Peyer's patch (tissue), 4 donors: ENCODE data around the gene FAF2. TPM values are rescaled to one million over a fixed set of nuclear protein-coding genes. Genes with fewer than 3 reads are reported as not detected.
"Not testable (repeated sequence)": the region's sequence is repeated elsewhere in the genome, so short reads cannot be mapped to it uniquely, and the experiment has no call there.

Experiments
- DNase-seq, 3 donors: peaks; one replicate each; pipeline ENCODE4 v3.0.0-alpha.2; 2017 to 2019
- H3K27ac ChIP-seq, 4 donors: fragments of 200-600 bp; sonication (generic); one replicate each; pipeline ENCODE4 v1.5.1; 2016 to 2019
- H3K27me3 ChIP-seq, 2 donors: fragments of 200-600 bp; sonication (generic); one replicate each; pipeline ENCODE4 v1.5.1; 2019
- H3K36me3 ChIP-seq, 3 donors: fragments of 200-600 bp; sonication (generic); one replicate each; pipeline ENCODE4 v1.5.1; 2016 to 2019
- H3K4me1 ChIP-seq, 4 donors: fragments of 200-600 bp; sonication (generic); one replicate each; pipeline ENCODE4 v1.5.1; 2016 to 2019
- H3K4me3 ChIP-seq, 4 donors: fragments of 200-600 bp; sonication (generic); 1 replicate in 3 of 4; 2 replicates in 1 of 4; pipeline ENCODE4 v1.5.1; 2016 to 2019; ENCODE audit warnings: mild to moderate bottlenecking in 1 of 4
- H3K9me3 ChIP-seq, 4 donors: fragments of 200-600 bp; sonication (generic); one replicate each; pipeline ENCODE4 v1.5.1; 2016 to 2019; ENCODE audit warnings: mild to moderate bottlenecking in 1 of 4
- CTCF ChIP-seq, 6 experiments: fragments of 450-650 bp in 4 of 6; fragments of 200-600 bp in 2 of 6; sonication (generic) in 1 of 6; IDR thresholded peaks; one replicate each; pipeline ENCODE4 v1.5.1; 2017 to 2019; ENCODE audit warnings: antibody characterized with exemption in 6 of 6, mild to moderate bottlenecking in 3 of 6, moderate library complexity in 1 of 6
- POLR2A ChIP-seq, 2 donors: fragments of 450-650 bp; IDR thresholded peaks; one replicate each; pipeline ENCODE4 v1.5.1; 2017; ENCODE audit warnings: antibody characterized with exemption in 2 of 2, mild to moderate bottlenecking in 2 of 2, moderate library complexity in 2 of 2
- total RNA-seq, 4 donors: library from RNA; depleted of rRNA; stranded (reverse); fragments of >200 nt; gene quantifications; one replicate each; pipeline ENCODE4 v1.1.0, GENCODE V29; 2016

The FAF2 gene
- total RNA-seq, 4 donors from 2014 or later: 18.2 to 41.5 (median 32.4) TPM

GRCh38 chr5:176440927-176441706 is 7.1 kb upstream of the FAF2 start:
- no peak for TF ChIP-seq POLR2A (IDR thresholded peaks at IDR 0.05)
- no peak overlapping the region for H3K4me3 ChIP-seq
- peaks cover 0 to 8% (median 0%) of the 10 kb centered on the region in 4 donors for H3K4me1 ChIP-seq

GRCh38 chr5:176441921-176442323 is 6.3 kb upstream of the FAF2 start:
- Histone ChIP-seq H3K27ac (no peak overlapping the region), H3K4me3 (no peak overlapping the region), H3K4me1 (peaks cover 0 to 3% (median under 1%) of the 10 kb centered on the region in 4 donors), H3K9me3 (no peaks in the 10 kb centered on the region), H3K36me3 (no peaks in the 10 kb centered on the region), H3K27me3 (no peaks in the 10 kb centered on the region)
- no peak for DNase-seq
- TF ChIP-seq CTCF (IDR thresholded peaks at IDR 0.05) (no peak), POLR2A (IDR thresholded peaks at IDR 0.05) (no peak)

More at GRCh38 chr5:176440927-176441706, 7.1 kb upstream of the FAF2 start:
- no peaks in the 10 kb centered on the region for H3K9me3 ChIP-seq
- no peak overlapping the region for H3K27ac ChIP-seq
- DNase-seq: no peak
- no peaks in the 10 kb centered on the region for H3K36me3 ChIP-seq
- no peaks in the 10 kb centered on the region for H3K27me3 ChIP-seq

- H3K4me1 ChIP-seq, H3K9me3 ChIP-seq, H3K4me3 ChIP-seq, H3K27me3 ChIP-seq, H3K36me3 ChIP-seq, H3K27ac ChIP-seq, DNase-seq: not testable (repeated sequence)
These were observed 5.3 kb upstream of the FAF2 start for GRCh38 chr5:176442911-176443310.

- Histone ChIP-seq H3K27me3 (no peaks in the 10 kb centered on the region), H3K36me3 (no peaks in the 10 kb centered on the region), H3K27ac (no peak overlapping the region), H3K4me3 (no peak overlapping the region), H3K4me1 (peaks cover 0 to 13% (median 5%) of the 10 kb centered on the region in 4 donors), H3K9me3 (no peaks in the 10 kb centered on the region)
- TF ChIP-seq POLR2A (IDR thresholded peaks at IDR 0.05) (no peak), CTCF (IDR thresholded peaks at IDR 0.05) (no peak)
- no peak for DNase-seq
These were observed 3.4 kb upstream of the FAF2 start for GRCh38 chr5:176444742-176445141.

- Histone ChIP-seq H3K36me3 (no peaks in the 10 kb centered on the region), H3K27me3 (no peaks in the 10 kb centered on the region), H3K9me3 (no peaks in the 10 kb centered on the region), H3K4me1 (peaks cover 0 to 15% (median 7%) of the 10 kb centered on the region in 4 donors), H3K4me3 (no peak overlapping the region), H3K27ac (no peak overlapping the region)
- no peak for DNase-seq
- TF ChIP-seq POLR2A (IDR thresholded peaks at IDR 0.05): no peak
- no peak for TF ChIP-seq CTCF (IDR thresholded peaks at IDR 0.05)
These were observed 2.0 kb upstream of the FAF2 start for GRCh38 chr5:176446028-176446665.

- DNase-seq: no peak
These were observed 1.1 kb upstream of the FAF2 start for GRCh38 chr5:176446884-176447590.

More at GRCh38 chr5:176446884-176447590, 1.1 kb upstream of the FAF2 start:
- H3K4me3 ChIP-seq: peak overlapping the region; percentile 79 to 99 (median 88)
- TF ChIP-seq CTCF (IDR thresholded peaks at IDR 0.05): no peak
- TF ChIP-seq POLR2A (IDR thresholded peaks at IDR 0.05): no peak
- no peaks in the 10 kb centered on the region for H3K27me3 ChIP-seq
- H3K27ac ChIP-seq: peak overlapping the region; percentile 88 to 98 (median 96)
- peaks cover 0 to 15% (median 7%) of the 10 kb centered on the region in 4 donors for H3K4me1 ChIP-seq
- H3K36me3 ChIP-seq: no peaks in the 10 kb centered on the region
- H3K9me3 ChIP-seq: no peaks in the 10 kb centered on the region
